ENCODE measurements around the gene MMP11.

Gene MMP11

GRCh38 chr22:23815541-23816155, 43.0 kb downstream of the MMP11 start:
- intact Hi-C loops (cut with DNase I; ENCODE audit: low total_unique reads) = no loop called here
- Histone ChIP-seq H3K27me3 (no peaks in the 10 kb centered on the region), H3K4me3 (no peak overlapping the region), H3K27ac (no peak overlapping the region), H3K36me3 (peaks cover 30 to 79% (median 47%) of the 10 kb centered on the region in 3 donors), H3K9me3 (no peaks in the 10 kb centered on the region), H3K4me1 (no peaks in the 10 kb centered on the region)
- DNase-seq = no peak
- no peak for TF ChIP-seq CTCF (IDR thresholded peaks at IDR 0.05)

DNA sequence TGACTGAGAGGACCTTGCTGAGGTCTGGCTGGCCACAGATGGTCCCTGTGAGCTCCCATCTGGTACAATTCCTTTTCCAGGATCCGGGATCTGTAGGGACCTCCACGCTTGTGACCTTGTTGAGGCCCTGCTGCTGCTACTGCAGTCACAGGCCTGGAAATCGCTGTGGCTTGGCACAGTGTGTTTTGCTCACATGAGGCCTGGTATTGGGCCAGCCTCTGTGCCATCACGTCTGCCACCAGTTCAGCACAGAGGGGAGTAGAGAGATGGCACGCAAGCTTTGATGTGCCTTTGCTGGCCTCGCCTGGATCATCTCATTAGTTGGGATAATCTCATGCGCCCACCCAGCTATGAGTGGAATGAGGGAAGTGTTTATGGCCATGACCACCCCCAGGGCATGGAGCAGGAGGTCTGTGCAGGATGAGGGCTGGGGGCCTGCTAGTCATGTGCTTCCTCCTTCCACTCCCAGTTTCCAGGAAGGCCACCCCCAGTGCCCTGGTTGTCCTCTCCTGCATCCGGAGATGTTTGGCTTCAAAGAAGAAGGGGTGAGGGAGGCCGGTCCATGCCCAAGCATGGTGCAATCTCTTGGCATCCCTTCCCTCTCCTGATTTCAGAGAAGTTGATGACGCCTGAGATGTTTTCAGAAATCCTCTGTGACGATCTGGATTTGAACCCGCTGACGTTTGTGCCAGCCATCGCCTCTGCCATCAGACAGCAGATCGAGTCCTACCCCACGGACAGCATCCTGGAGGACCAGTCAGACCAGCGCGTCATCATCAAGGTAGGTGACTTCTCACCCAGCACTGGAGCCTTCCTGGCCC, 43.7 kb downstream of the MMP11 start:
- H3K36me3 ChIP-seq = peaks cover 30 to 79% (median 54%) of the 10 kb centered on the region in 3 donors
- DNase-seq = no peak
- no peak overlapping the region for H3K4me3 ChIP-seq
- no peaks in the 10 kb centered on the region for H3K4me1 ChIP-seq
- H3K27me3 ChIP-seq = no peaks in the 10 kb centered on the region
- TF ChIP-seq CTCF (IDR thresholded peaks at IDR 0.05) = no peak
- no peak overlapping the region for H3K27ac ChIP-seq
- intact Hi-C loops (cut with DNase I; ENCODE audit: low total_unique reads) = no loop called here
- H3K9me3 ChIP-seq = no peaks in the 10 kb centered on the region

- intact Hi-C loops (cut with DNase I; ENCODE audit: low total_unique reads) = no loop called here
- Histone ChIP-seq H3K27me3 (no peaks in the 10 kb centered on the region), H3K36me3 (peaks cover 30 to 81% (median 61%) of the 10 kb centered on the region in 3 donors), H3K27ac (no peak overlapping the region), H3K4me3 (no peak overlapping the region), H3K9me3 (no peaks in the 10 kb centered on the region), H3K4me1 (peaks cover 0 to 5% (median 0%) of the 10 kb centered on the region in 4 donors)
- no peak for DNase-seq
- TF ChIP-seq CTCF (IDR thresholded peaks at IDR 0.05) = no peak
Measured at GRCh38 chr22:23817146-23817545, 44.5 kb downstream of the MMP11 start.

DNA sequence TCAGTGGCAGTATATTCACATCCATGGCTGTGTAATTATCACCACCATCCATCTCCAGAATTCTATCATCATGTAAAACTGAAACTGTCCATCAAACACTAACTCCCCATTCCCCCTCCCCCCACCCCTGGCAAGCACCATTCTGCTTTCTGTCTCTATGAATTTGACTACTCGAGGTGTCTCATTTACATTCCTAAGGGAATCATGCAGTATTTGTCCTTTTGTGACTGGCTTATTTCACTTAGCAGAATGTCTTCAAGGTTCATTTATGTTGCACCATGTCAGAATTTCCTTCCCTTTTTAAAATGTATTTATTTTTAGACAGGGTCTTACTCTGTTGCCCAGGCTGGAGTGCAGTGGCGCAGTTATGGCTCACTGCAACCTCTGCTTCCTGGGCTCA, 45.9 kb downstream of the MMP11 start:
- Histone ChIP-seq H3K36me3 (peaks cover 30 to 94% (median 71%) of the 10 kb centered on the region in 3 donors), H3K4me3 (no peak overlapping the region), H3K27ac (no peak overlapping the region), H3K9me3 (no peaks in the 10 kb centered on the region), H3K27me3 (no peaks in the 10 kb centered on the region), H3K4me1 (peaks cover 0 to 5% (median 5%) of the 10 kb centered on the region in 4 donors)
- intact Hi-C loops (cut with DNase I; ENCODE audit: low total_unique reads) = no loop called here
- no peak for TF ChIP-seq CTCF (IDR thresholded peaks at IDR 0.05)
- DNase-seq = no peak

DNA sequence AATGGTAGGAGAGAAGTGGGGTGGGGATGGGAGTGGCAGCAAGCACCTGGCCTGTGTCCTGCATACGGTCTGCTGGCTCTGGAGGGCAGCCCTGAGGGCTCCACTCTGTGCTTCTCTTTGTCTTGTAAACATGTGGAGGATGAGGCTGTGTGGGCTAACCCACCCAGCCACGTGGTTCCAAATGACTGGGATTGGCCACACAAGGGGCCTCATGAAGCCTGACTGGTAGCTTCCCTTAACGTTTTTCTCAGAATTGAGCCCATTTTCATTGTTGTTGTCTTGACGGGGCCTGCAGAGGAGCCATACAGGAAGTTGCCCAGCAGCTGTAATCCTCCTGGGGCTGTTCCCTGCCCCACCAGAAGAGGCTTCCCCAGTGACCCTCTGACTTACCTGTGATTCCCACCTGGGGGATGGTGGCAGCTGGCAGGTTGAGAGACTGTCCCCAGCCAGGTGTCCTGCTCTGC, 48.1 kb downstream of the MMP11 start:
- no peak overlapping the region for H3K27ac ChIP-seq
- TF ChIP-seq CTCF (IDR thresholded peaks at IDR 0.05) = no peak
- H3K4me3 ChIP-seq = no peak overlapping the region
- peaks cover 36 to 99% (median 93%) of the 10 kb centered on the region in 3 donors for H3K36me3 ChIP-seq
- peaks cover 0 to 9% (median 5%) of the 10 kb centered on the region in 4 donors for H3K4me1 ChIP-seq
- no peaks in the 10 kb centered on the region for H3K9me3 ChIP-seq
- H3K27me3 ChIP-seq = no peaks in the 10 kb centered on the region
- DNase-seq = no peak
- intact Hi-C loops (cut with DNase I; ENCODE audit: low total_unique reads) = no loop called here
